OCI-LY1 (cell line): ENCODE measurements around the gene PPFIA1.

Experiments used
- H2AFZ ChIP-seq: fragments of 200-600 bp; sonication (generic), shearing (Covaris generic); 2 replicates; pipeline ENCODE4 v1.6.0; 2014; ENCODE audit warnings: antibody characterized with exemption, mild to moderate bottlenecking, low read length
- H3F3A ChIP-seq: fragments of 200-600 bp; sonication (generic), shearing (Covaris generic); 2 replicates; pipeline ENCODE4 v1.6.0; 2014; ENCODE audit warnings: mild to moderate bottlenecking, antibody characterized with exemption, low read length, moderate library complexity; ENCODE audit not compliant: insufficient read depth
- H3K27ac ChIP-seq: fragments of 200-600 bp; sonication (generic); 2 replicates; pipeline ENCODE4 v1.5.1; 2014; ENCODE audit warnings: low read length, mixed run types, mild to moderate bottlenecking, low read depth; ENCODE audit not compliant: poor library complexity, severe bottlenecking
- H3K27me3 ChIP-seq: fragments of 200-600 bp; sonication (generic); 2 replicates; pipeline ENCODE4 v1.6.0; 2014; ENCODE audit warnings: antibody characterized with exemption, mild to moderate bottlenecking, low read length, moderate library complexity; ENCODE audit not compliant: insufficient read depth
- H3K36me3 ChIP-seq: fragments of 200-600 bp; sonication (generic); 2 replicates; pipeline ENCODE4 v1.6.1; 2014; ENCODE audit warnings: mild to moderate bottlenecking, antibody characterized with exemption, low read length, moderate library complexity, mixed read lengths; ENCODE audit not compliant: insufficient read depth
- H3K4me1 ChIP-seq: fragments of 200-600 bp; sonication (generic); 2 replicates; pipeline ENCODE4 v1.5.1; 2014; ENCODE audit warnings: mild to moderate bottlenecking, low read length, moderate library complexity; ENCODE audit not compliant: insufficient read depth, severe bottlenecking
- H3K4me2 ChIP-seq: fragments of 200-600 bp; sonication (generic), shearing (Covaris generic); 2 replicates; pipeline ENCODE4 v1.6.1; 2014; ENCODE audit warnings: low read length
- H3K4me3 ChIP-seq: fragments of 200-600 bp; sonication (generic); 2 replicates; pipeline ENCODE4 v1.5.1; 2014; ENCODE audit warnings: low read length, low read depth, mild to moderate bottlenecking, mixed read lengths; ENCODE audit not compliant: poor library complexity, severe bottlenecking
- H3K79me2 ChIP-seq: fragments of 200-600 bp; shearing (Covaris generic); 2 replicates; pipeline ENCODE4 v1.6.1; 2016; ENCODE audit warnings: mixed run types, low read length, mixed read lengths; ENCODE audit not compliant: insufficient read depth
- H3K9ac ChIP-seq: fragments of 200-600 bp; sonication (generic), shearing (Covaris generic); 2 replicates; pipeline ENCODE4 v1.6.1; 2014; ENCODE audit warnings: mild to moderate bottlenecking, low read length, mixed read lengths
- H3K9me2 ChIP-seq: fragments of 200-600 bp; sonication (generic), shearing (Covaris generic); 2 replicates; pipeline ENCODE4 v1.6.1; 2014; ENCODE audit warnings: low read depth, mild to moderate bottlenecking, low read length, mixed read lengths
- H3K9me3 ChIP-seq: fragments of 200-600 bp; shearing (Covaris generic); 2 replicates; pipeline ENCODE4 v1.6.1; 2014; ENCODE audit warnings: low read length, mixed read lengths
- H4K20me1 ChIP-seq: fragments of 200-600 bp; sonication (generic), shearing (Covaris generic); 2 replicates; pipeline ENCODE4 v1.6.0; 2016; ENCODE audit warnings: mild to moderate bottlenecking, low read length; ENCODE audit not compliant: insufficient read depth
- CTCF ChIP-seq: fragments of 200-600 bp; sonication (generic), shearing (Covaris generic); IDR thresholded peaks from 2 replicates; pipeline ENCODE4 v1.5.1; 2017; ENCODE audit warnings: mild to moderate bottlenecking, antibody characterized with exemption, low read length, moderate library complexity, mixed read lengths
- EZH2 ChIP-seq: fragments of 200-600 bp; sonication (generic), shearing (Covaris generic); IDR thresholded peaks from 2 replicates; pipeline ENCODE4 v1.8.0; 2017; ENCODE audit warnings: borderline replicate concordance, mixed run types, mild to moderate bottlenecking, antibody characterized with exemption, low read length, moderate library complexity, mixed read lengths

PPFIA1 gene

DNA sequence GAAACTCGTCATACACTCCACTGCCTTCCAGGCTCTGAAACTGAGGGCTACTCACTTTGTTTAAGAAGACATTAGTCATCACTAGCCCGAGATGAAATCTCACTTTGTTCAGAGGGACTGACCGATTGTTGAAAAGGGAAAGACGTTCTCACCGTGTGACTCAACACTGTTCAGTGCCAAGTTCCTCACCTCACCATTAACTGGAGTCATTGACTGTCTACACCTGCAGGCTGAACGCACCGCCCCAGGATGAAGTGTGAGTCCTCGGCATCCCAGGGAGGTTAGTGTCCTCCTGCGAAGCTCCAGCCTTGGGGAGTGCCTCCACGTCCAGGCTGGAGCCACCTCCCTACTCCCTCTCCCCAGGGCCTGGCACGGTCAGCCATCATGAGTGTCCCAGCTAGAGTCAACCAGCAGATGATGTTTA, 37.0 kb upstream of the PPFIA1 start:
- no peak overlapping the region for H3K4me2 ChIP-seq
- no peak overlapping the region for H3K4me3 ChIP-seq
- H4K20me1 ChIP-seq, result no peaks in the 10 kb centered on the region
- no peaks in the 10 kb centered on the region for H3F3A ChIP-seq
- no peaks in the 10 kb centered on the region for H3K9me3 ChIP-seq
- H3K9ac ChIP-seq, result no peak overlapping the region
- no peaks in the 10 kb centered on the region for H3K79me2 ChIP-seq
- no peaks in the 10 kb centered on the region for H3K36me3 ChIP-seq
- no peaks in the 10 kb centered on the region for H3K4me1 ChIP-seq
- no peaks in the 10 kb centered on the region for H3K9me2 ChIP-seq
- H3K27ac ChIP-seq, result no peak overlapping the region
- H3K27me3 ChIP-seq, result peaks cover 10% of the 10 kb centered on the region
- H2AFZ ChIP-seq, result no peak overlapping the region
- TF ChIP-seq EZH2, result no peak
- no peak for TF ChIP-seq CTCF

DNA sequence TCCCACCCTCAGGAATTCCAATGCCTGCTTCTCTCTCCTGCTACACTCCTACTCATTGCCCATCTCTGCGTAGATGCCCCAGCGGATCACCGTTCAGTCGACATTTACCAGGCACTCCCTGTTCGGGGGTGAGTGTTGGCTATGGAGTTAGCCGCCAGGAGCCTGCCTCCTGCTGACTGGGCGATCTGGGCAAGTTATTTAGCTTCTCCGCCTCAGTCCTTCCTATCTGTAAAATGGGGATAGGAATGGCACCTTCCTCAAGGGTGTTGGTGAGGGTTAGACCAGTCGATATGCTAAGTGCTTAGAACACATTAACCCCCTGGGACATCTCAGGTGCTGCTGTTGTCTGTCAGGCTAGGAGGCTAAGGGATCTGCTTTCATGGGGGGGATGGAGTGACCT, 36.5 kb upstream of the PPFIA1 start:
- H2AFZ ChIP-seq, result no peak overlapping the region
- no peaks in the 10 kb centered on the region for H3K36me3 ChIP-seq
- H3K27ac ChIP-seq, result no peak overlapping the region
- H3K9me2 ChIP-seq, result no peaks in the 10 kb centered on the region
- H3K79me2 ChIP-seq, result no peaks in the 10 kb centered on the region
- no peaks in the 10 kb centered on the region for H3K9me3 ChIP-seq
- H3K4me2 ChIP-seq, result no peak overlapping the region
- H3K27me3 ChIP-seq, result peaks cover 10% of the 10 kb centered on the region
- no peak overlapping the region for H3K4me3 ChIP-seq
- no peak for TF ChIP-seq EZH2
- TF ChIP-seq CTCF, result no peak
- H3K4me1 ChIP-seq, result no peaks in the 10 kb centered on the region
- no peak overlapping the region for H3K9ac ChIP-seq
- no peaks in the 10 kb centered on the region for H4K20me1 ChIP-seq
- no peaks in the 10 kb centered on the region for H3F3A ChIP-seq

DNA sequence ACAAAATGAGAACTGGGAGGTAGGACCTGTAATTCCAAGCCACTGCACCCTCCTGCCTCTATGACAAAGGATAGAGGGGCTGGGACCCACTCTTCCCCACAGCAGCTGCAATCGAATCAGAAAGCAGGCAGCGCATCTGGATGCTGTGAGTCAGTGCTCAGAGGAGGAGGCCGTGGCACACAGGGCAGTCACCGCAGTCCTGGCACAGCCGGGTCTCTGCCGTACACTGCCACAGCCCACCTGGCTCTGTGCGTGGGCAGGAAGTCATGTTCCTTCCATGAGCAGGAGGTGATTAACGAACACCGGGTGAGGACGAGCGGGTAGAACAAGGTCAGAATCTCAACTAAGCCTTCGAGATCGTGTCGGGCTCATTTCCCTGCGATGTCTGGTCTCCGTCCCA, 30.2 kb upstream of the PPFIA1 start:
- Histone ChIP-seq H4K20me1 (no peaks in the 10 kb centered on the region), H3K79me2 (no peaks in the 10 kb centered on the region), H3K36me3 (no peaks in the 10 kb centered on the region), H3K4me1 (no peaks in the 10 kb centered on the region), H3K4me3 (no peak overlapping the region), H3F3A (no peaks in the 10 kb centered on the region), H3K9ac (no peak overlapping the region), H3K9me3 (no peaks in the 10 kb centered on the region), H2AFZ (no peak overlapping the region), H3K9me2 (no peaks in the 10 kb centered on the region), H3K4me2 (no peak overlapping the region), H3K27me3 (no peaks in the 10 kb centered on the region), H3K27ac (no peak overlapping the region)
- TF ChIP-seq EZH2, result no peak
- no peak for TF ChIP-seq CTCF
